GM23248 (cell line): ENCODE measurements around the gene DIP2A. TPM values are rescaled to one million over a fixed set of nuclear protein-coding genes. Genes with fewer than 3 reads are reported as not detected.
A peak's percentile ranks its signal among the peaks of the same experiment; 100 is the strongest.
"Not testable (repeated sequence)": the region's sequence is repeated elsewhere in the genome, so short reads cannot be mapped to it uniquely, and the experiment has no call there.

Experiments used
- DNase-seq: peaks from one replicate; pipeline ENCODE4 v3.0.0-alpha.2; 2015
- H2AFZ ChIP-seq: fragments of 200-600 bp; sonication (generic); 2 replicates; pipeline ENCODE4 v1.6.1; 2016; ENCODE audit warnings: antibody characterized with exemption
- H3F3A ChIP-seq: fragments of 200-600 bp; sonication (generic); 2 replicates; pipeline ENCODE4 v1.6.1; 2016; ENCODE audit warnings: mild to moderate bottlenecking, antibody characterized with exemption, mixed run types; ENCODE audit not compliant: insufficient read depth
- H3K27ac ChIP-seq: fragments of 200-600 bp; sonication (generic); 2 replicates; pipeline ENCODE4 v1.5.1; 2016; ENCODE audit warnings: mild to moderate bottlenecking
- H3K27me3 ChIP-seq: fragments of 200-600 bp; sonication (generic); replicated peaks from 2 replicates; pipeline ENCODE4 v1.6.1; 2016; ENCODE audit warnings: mild to moderate bottlenecking; ENCODE audit not compliant: insufficient read depth
- H3K36me3 ChIP-seq: fragments of 200-600 bp; sonication (generic); 2 replicates; pipeline ENCODE4 v1.6.1; 2016; ENCODE audit warnings: low read depth, mild to moderate bottlenecking
- H3K4me1 ChIP-seq: fragments of 200-600 bp; sonication (generic); 2 replicates; pipeline ENCODE4 v1.6.1; 2016; ENCODE audit warnings: mild to moderate bottlenecking; ENCODE audit not compliant: insufficient read depth
- H3K4me2 ChIP-seq: fragments of 200-600 bp; sonication (generic); one replicate; pipeline ENCODE4 v1.6.1; 2016; ENCODE audit warnings: mild to moderate bottlenecking; ENCODE audit not compliant: unreplicated experiment
- H3K4me3 ChIP-seq: fragments of 200-600 bp; sonication (generic); 2 replicates; pipeline ENCODE4 v1.5.1; 2016; ENCODE audit warnings: mild to moderate bottlenecking
- H3K79me2 ChIP-seq: fragments of 200-600 bp; sonication (generic); 2 replicates; pipeline ENCODE4 v1.6.1; 2016; ENCODE audit warnings: mild to moderate bottlenecking; ENCODE audit not compliant: insufficient read depth
- H3K9ac ChIP-seq: fragments of 200-600 bp; sonication (generic); 2 replicates; pipeline ENCODE4 v1.6.1; 2016; ENCODE audit warnings: mild to moderate bottlenecking
- H3K9me2 ChIP-seq: fragments of 200-600 bp; sonication (generic); 2 replicates; pipeline ENCODE4 v1.6.1; 2016; ENCODE audit warnings: mixed run types, mild to moderate bottlenecking, moderate library complexity; ENCODE audit not compliant: insufficient read depth
- H3K9me3 ChIP-seq: fragments of 200-600 bp; sonication (generic); one replicate; pipeline ENCODE4 v1.6.1; 2017; ENCODE audit warnings: low read depth
- H4K20me1 ChIP-seq: fragments of 200-600 bp; sonication (generic); 2 replicates; pipeline ENCODE4 v1.6.0; 2016; ENCODE audit not compliant: insufficient read depth
- EZH2 ChIP-seq: fragments of 200-600 bp; sonication (generic); IDR thresholded peaks from 2 replicates; pipeline ENCODE4 v1.6.1; 2018; ENCODE audit warnings: antibody characterized with exemption, mild to moderate bottlenecking; ENCODE audit not compliant: insufficient read depth, poor library complexity, severe bottlenecking
- EZH2phosphoT487 ChIP-seq: fragments of 200-600 bp; sonication (generic); IDR thresholded peaks from 2 replicates; pipeline ENCODE4 v1.6.1; 2018; ENCODE audit warnings: antibody characterized with exemption, moderate library complexity, mild to moderate bottlenecking, low read depth; ENCODE audit not compliant: insufficient read depth
- WGBS, 2 experiments: methylation state at CpG; one replicate each; pipeline ENCODE4 v1.1.6; 2015 to 2017; ENCODE audit warnings: low lambda C conversion rate in 2 of 2, low coverage in 1 of 2; ENCODE audit errors: missing lambda C conversion rate in 2 of 2; 5-methylcytosine and 5-hydroxymethylcytosine counted together
- in situ Hi-C: fragments of 300-500 bp; cut with MboI; formaldehyde crosslinking; loops from 2 replicates; pipeline ENCODE4 v1.15.0; 2020
- polyA plus RNA-seq: library from polyadenylated mRNA; unstranded; fragments of >200 nt; fragmentation: Nextera tagmentation; extraction: Ambion mirVana; gene quantifications from 2 replicates; pipeline ENCODE4 v1.2.1, GENCODE V29; 2016
- total RNA-seq: library from RNA; depleted of rRNA; stranded (reverse); fragments of >200 nt; shearing (Covaris generic); gene quantifications from 2 replicates; pipeline ENCODE4 v1.2.3, GENCODE V29; 2014

The DIP2A gene
- total and polyA plus RNA-seq, 2 experiments from 2014 or later, result 12.5 to 13.1 TPM

DNA sequence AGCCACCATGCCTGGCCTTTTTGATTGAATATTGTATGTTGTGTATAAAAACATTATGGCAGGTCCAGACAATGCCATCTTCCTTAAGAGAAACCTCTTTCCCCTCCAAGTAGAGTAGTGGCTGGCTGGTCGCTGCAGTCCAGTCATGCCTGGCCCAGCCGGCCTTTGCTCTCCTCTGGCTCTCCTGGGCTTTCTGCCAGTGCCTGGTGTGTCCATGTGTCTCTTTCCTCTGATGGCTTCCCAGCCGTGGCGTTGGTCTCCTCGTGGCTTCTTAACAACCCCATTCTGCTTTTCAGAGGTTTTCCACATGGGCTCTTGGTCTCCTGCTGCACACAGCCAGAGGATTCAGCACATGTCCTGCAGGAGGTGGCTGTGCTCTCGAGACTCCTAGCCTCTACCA, 58.7 kb downstream of the DIP2A start:
- 83 to 90% methylated on average over 6 of the region's 6 CpGs for WGBS, 2 experiments
- Histone ChIP-seq H3F3A (no peaks in the 10 kb centered on the region), H3K27ac (no peak overlapping the region), H3K9me2 (no peaks in the 10 kb centered on the region), H4K20me1 (no peaks in the 10 kb centered on the region), H3K27me3 (no peaks in the 10 kb centered on the region), H3K9ac (no peak overlapping the region), H3K4me3 (no peak overlapping the region), H2AFZ (no peak overlapping the region), H3K4me1 (peaks cover 6% of the 10 kb centered on the region; the same call in 1 of the 2 replicates), H3K4me2 (no peak overlapping the region), H3K36me3 (peaks cover 11% of the 10 kb centered on the region; the same call in 1 of the 2 replicates), H3K9me3 (no peaks in the 10 kb centered on the region), H3K79me2 (peaks cover 15% of the 10 kb centered on the region)
- TF ChIP-seq EZH2, result no peak
- no peak for TF ChIP-seq EZH2phosphoT487
- in situ Hi-C loops, result no loop called here
- DNase-seq, result no peak

GRCh38 chr21:46518983-46519583, 60.4 kb downstream of the DIP2A start:
- H3K27me3 ChIP-seq, result no peaks in the 10 kb centered on the region
- H3K27ac ChIP-seq, result no peak overlapping the region
- in situ Hi-C loops, result no loop called here
- H3K9me2 ChIP-seq, result no peaks in the 10 kb centered on the region
- H3K9me3 ChIP-seq, result no peaks in the 10 kb centered on the region
- no peak overlapping the region for H2AFZ ChIP-seq
- peaks cover 6% of the 10 kb centered on the region; the same call in 1 of the 2 replicates for H3K4me1 ChIP-seq
- TF ChIP-seq EZH2phosphoT487, result no peak
- no peak for TF ChIP-seq EZH2
- peaks cover 15% of the 10 kb centered on the region for H3K79me2 ChIP-seq
- H4K20me1 ChIP-seq, result no peaks in the 10 kb centered on the region
- H3F3A ChIP-seq, result no peaks in the 10 kb centered on the region
- 86 to 92% methylated on average over 4 of the region's 4 CpGs for WGBS, 2 experiments
- no peak for DNase-seq
- H3K9ac ChIP-seq, result no peak overlapping the region
- no peak overlapping the region for H3K4me2 ChIP-seq
- 0 out of 2 replicates have a peak, but pooled peaks cover 3% of the 10 kb centered on the region for H3K36me3 ChIP-seq
- H3K4me3 ChIP-seq, result no peak overlapping the region

DNA sequence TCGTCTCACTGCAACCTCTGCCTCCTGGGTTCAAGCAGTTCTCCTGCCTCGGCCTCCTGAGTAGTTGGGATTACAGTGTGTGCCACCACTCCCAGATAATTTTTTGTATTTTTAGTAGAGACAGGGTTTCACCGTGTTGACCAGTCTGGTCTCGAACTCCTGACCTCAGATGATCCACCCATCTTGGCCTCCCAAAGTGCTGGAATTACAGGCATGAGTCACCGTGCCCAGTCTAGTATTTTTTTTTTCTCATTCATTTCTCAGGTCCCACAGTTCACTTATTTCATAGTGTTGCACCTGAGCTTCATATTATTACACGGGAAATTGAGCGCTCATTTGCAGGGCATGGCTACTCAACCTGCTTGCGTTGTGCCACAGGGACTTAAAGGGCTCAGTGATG, 68.7 kb downstream of the DIP2A start:
- H3K9me2 ChIP-seq, H2AFZ ChIP-seq, H3K4me1 ChIP-seq, H3K27me3 ChIP-seq, H3K9me3 ChIP-seq, H3F3A ChIP-seq, H3K27ac ChIP-seq, H3K4me3 ChIP-seq, H3K9ac ChIP-seq, H4K20me1 ChIP-seq, in situ Hi-C loops, H3K4me2 ChIP-seq, H3K36me3 ChIP-seq: not testable (repeated sequence)
- WGBS, 2 experiments, result 85 to 87% methylated on average over 8 of the region's 8 CpGs
- peaks cover 22% of the 10 kb centered on the region for H3K79me2 ChIP-seq
- DNase-seq, result peak; percentile 22

GRCh38 chr21:46527801-46528200, 69.1 kb downstream of the DIP2A start:
- WGBS, 2 experiments, result 97% methylated on average over 4 of the region's 4 CpGs

DNA sequence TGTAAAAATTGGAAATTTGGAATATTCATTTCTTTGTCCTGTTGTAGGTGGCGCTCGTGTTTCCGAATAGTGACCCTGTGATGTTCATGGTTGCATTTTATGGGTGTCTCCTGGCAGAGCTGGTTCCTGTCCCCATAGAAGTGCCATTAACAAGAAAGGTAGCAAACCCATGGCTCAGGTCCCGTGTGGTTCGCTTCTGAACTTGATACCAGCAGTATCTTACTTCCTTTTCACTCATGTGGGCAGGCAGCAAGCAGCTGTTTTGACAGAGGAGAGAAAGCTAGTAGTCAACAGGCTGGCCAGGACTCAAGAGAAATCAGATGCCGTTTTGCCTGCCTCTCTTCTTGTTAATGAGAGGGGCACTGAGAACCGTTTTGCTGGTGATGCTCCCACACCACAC, 73.4 kb downstream of the DIP2A start:
- Histone ChIP-seq H3K27ac (no peak overlapping the region), H4K20me1 (no peaks in the 10 kb centered on the region), H3K9ac (no peak overlapping the region), H3K36me3 (peaks cover 18% of the 10 kb centered on the region; the same call in 1 of the 2 replicates), H3K4me2 (no peak overlapping the region), H3K79me2 (peaks cover 9% of the 10 kb centered on the region; the same call in 1 of the 2 replicates), H3K9me2 (no peaks in the 10 kb centered on the region), H3K4me3 (no peak overlapping the region), H3F3A (no peaks in the 10 kb centered on the region), H3K27me3 (no peaks in the 10 kb centered on the region), H3K9me3 (no peaks in the 10 kb centered on the region), H3K4me1 (peaks cover 3% of the 10 kb centered on the region), H2AFZ (no peak overlapping the region)
- no peak for DNase-seq
- TF ChIP-seq EZH2, result no peak
- TF ChIP-seq EZH2phosphoT487, result no peak
- in situ Hi-C loops, result no loop called here
- 86 to 87% methylated on average over 7 of the region's 7 CpGs for WGBS, 2 experiments

More at GRCh38 chr21:46527801-46528200, 69.1 kb downstream of the DIP2A start:
- Histone ChIP-seq H2AFZ (no peak overlapping the region), H3K9ac (no peak overlapping the region), H4K20me1 (no peaks in the 10 kb centered on the region), H3K79me2 (peaks cover 22% of the 10 kb centered on the region), H3K27me3 (no peaks in the 10 kb centered on the region), H3K4me3 (no peak overlapping the region), H3K9me2 (no peaks in the 10 kb centered on the region), H3K4me2 (no peak overlapping the region), H3K4me1 (peaks cover 8% of the 10 kb centered on the region), H3K36me3 (peaks cover 11% of the 10 kb centered on the region; the same call in 1 of the 2 replicates), H3K27ac (no peak overlapping the region), H3F3A (no peaks in the 10 kb centered on the region), H3K9me3 (no peaks in the 10 kb centered on the region)
- in situ Hi-C loops, result no loop called here
- TF ChIP-seq EZH2phosphoT487 (no peak), EZH2 (no peak)
- no peak for DNase-seq
